SU-DHL-6 (cell line): ENCODE measurements around the gene SPATA22.

Experiments used
- H2AFZ ChIP-seq: fragments of 200-600 bp; sonication (generic); 2 replicates; pipeline ENCODE4 v1.6.1; 2014; ENCODE audit warnings: low read depth, mild to moderate bottlenecking, moderate library complexity, mixed read lengths, antibody characterized with exemption, low read length; ENCODE audit not compliant: severe bottlenecking
- H3F3A ChIP-seq: fragments of 200-600 bp; shearing (Covaris generic); 2 replicates; pipeline ENCODE4 v1.6.0; 2016; ENCODE audit warnings: antibody characterized with exemption, mild to moderate bottlenecking; ENCODE audit not compliant: insufficient read depth
- H3K27ac ChIP-seq: fragments of 200-600 bp; sonication (generic); 2 replicates; pipeline ENCODE4 v1.5.1; 2016; ENCODE audit warnings: low read depth, mild to moderate bottlenecking, low read length, moderate library complexity, mixed read lengths
- H3K27me3 ChIP-seq: fragments of 200-600 bp; sonication (generic), shearing (Covaris generic); 2 replicates; pipeline ENCODE4 v1.6.0; 2014; ENCODE audit warnings: mild to moderate bottlenecking, low read length
- H3K36me3 ChIP-seq: fragments of 200-600 bp; sonication (generic); 2 replicates; pipeline ENCODE4 v1.6.1; 2014; ENCODE audit warnings: mild to moderate bottlenecking, low read length, mixed read lengths
- H3K4me2 ChIP-seq: fragments of 300-600, 200-600 bp; shearing (Covaris generic), sonication (generic); 2 replicates; pipeline ENCODE4 v1.6.0; 2014; ENCODE audit warnings: low read length, low read depth, mild to moderate bottlenecking; ENCODE audit not compliant: poor library complexity, severe bottlenecking
- H3K4me3 ChIP-seq: fragments of 200-600 bp; sonication (generic); 2 replicates; pipeline ENCODE4 v1.5.1; 2014; ENCODE audit warnings: antibody characterized with exemption, low read length, mild to moderate bottlenecking, mixed read lengths; ENCODE audit not compliant: insufficient read depth, poor library complexity, severe bottlenecking
- H3K79me2 ChIP-seq: fragments of 200-600 bp; sonication (generic); 2 replicates; pipeline ENCODE4 v1.6.1; 2014; ENCODE audit warnings: mild to moderate bottlenecking, low read length, moderate library complexity; ENCODE audit not compliant: insufficient read depth
- H3K9ac ChIP-seq: fragments of 200-600 bp; sonication (generic); 2 replicates; pipeline ENCODE4 v1.7.0; 2014; ENCODE audit warnings: mild to moderate bottlenecking, low read length
- H3K9me2 ChIP-seq: fragments of 200-600 bp; sonication (generic); replicated peaks from 2 replicates; pipeline ENCODE4 v1.6.1; 2014; ENCODE audit warnings: low read length; ENCODE audit not compliant: insufficient read depth
- H3K9me3 ChIP-seq: fragments of 200-600 bp; sonication (generic); 2 replicates; pipeline ENCODE4 v1.6.1; 2014; ENCODE audit warnings: low read length, mixed read lengths; ENCODE audit not compliant: insufficient read depth
- H4K20me1 ChIP-seq: fragments of 200-600 bp; sonication (generic); 2 replicates; pipeline ENCODE4 v1.6.1; 2014; ENCODE audit warnings: low read depth, mild to moderate bottlenecking, antibody characterized with exemption, low read length, moderate library complexity, mixed read lengths
- CTCF ChIP-seq: fragments of 200-600 bp; sonication (generic); IDR thresholded peaks from one replicate; pipeline ENCODE4 v1.5.1; 2017; ENCODE audit warnings: antibody characterized with exemption, mild to moderate bottlenecking, low read length, moderate library complexity; ENCODE audit not compliant: insufficient read depth, poor library complexity, severe bottlenecking
- EZH2phosphoT487 ChIP-seq: fragments of 200-600 bp; sonication (generic), shearing (Covaris generic); conservative IDR thresholded peaks from 2 replicates; pipeline ENCODE4 v1.6.1; 2018; ENCODE audit warnings: mild to moderate bottlenecking, antibody characterized with exemption, low read length, moderate library complexity, mixed read lengths

SPATA22 gene

GRCh38 chr17:3475812-3476610 is 4.4 kb upstream of the SPATA22 start, which contains the start of gene ASPA:
TSS of gene ASPA (plus strand) at chr17:3475997. CDS start at chr17:3476160, 163 bp downstream.
- Histone ChIP-seq H3K4me2 (no peak within 1 kb of the TSS), H3K9me3 (no peaks in the 10 kb centered on the region), H3F3A (no peaks in the 10 kb centered on the region), H3K36me3 (no peaks in the 10 kb centered on the region), H4K20me1 (no peaks in the 10 kb centered on the region), H3K4me3 (no peak within 1 kb of the TSS), H2AFZ (no peak within 1 kb of the TSS), H3K27me3 (no peaks in the 10 kb centered on the region), H3K9me2 (no peaks in the 10 kb centered on the region), H3K27ac (no peak within 1 kb of the TSS), H3K9ac (no peak within 1 kb of the TSS), H3K79me2 (no peaks in the 10 kb centered on the region)
- TF ChIP-seq EZH2phosphoT487 (no peak), CTCF (no peak)

DNA sequence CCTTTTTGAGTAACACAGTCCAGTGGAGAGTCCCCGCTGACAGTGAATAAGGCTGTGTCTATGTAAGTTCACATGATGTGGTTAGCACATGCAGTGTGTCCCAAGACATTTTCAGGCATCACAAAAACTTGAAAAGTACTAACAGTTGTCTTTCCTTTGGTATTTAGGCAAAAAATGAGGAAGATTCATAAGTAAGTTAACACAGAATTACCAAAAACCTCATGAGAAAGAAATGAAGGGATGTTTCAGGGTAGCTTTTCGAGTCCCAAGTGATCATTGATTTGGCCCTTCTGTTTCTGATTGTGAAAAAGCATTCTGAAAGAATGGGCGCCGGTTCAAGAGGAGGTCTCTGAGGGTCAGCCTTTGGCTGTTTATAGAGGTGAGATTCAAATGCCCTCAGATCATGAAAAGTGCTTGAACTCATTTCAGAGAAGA is 3.6 kb upstream of the SPATA22 start:
- Histone ChIP-seq H3K27ac (no peak overlapping the region), H3K4me2 (no peak overlapping the region), H3K27me3 (no peaks in the 10 kb centered on the region), H3K9ac (no peak overlapping the region), H3K79me2 (no peaks in the 10 kb centered on the region), H3K36me3 (no peaks in the 10 kb centered on the region), H2AFZ (no peak overlapping the region), H3F3A (no peaks in the 10 kb centered on the region), H3K9me3 (no peaks in the 10 kb centered on the region), H3K9me2 (no peaks in the 10 kb centered on the region), H3K4me3 (no peak overlapping the region), H4K20me1 (no peaks in the 10 kb centered on the region)
- TF ChIP-seq EZH2phosphoT487 (no peak), CTCF (no peak)

DNA sequence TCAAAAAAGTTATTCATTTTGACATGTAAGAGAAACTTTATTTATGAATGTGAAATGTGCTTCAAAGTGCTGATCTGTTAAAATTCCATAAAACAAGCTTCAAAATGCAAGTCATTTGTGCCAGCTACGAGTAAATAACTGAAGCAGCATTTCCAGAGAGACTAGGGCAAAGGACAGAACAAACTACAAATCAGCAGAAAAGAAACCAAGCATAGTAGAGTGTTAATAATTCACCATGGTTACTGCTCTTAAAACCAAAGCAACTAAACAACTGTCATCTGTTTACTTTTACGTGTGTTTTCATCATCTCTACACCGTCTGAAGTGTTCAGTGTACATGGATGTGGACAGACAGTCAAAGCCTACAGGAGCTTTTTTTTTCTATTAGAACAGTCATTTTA is 2.6 kb upstream of the SPATA22 start:
- H3K9ac ChIP-seq: no peak overlapping the region
- H3F3A ChIP-seq: no peaks in the 10 kb centered on the region
- H3K27ac ChIP-seq: no peak overlapping the region
- H3K9me3 ChIP-seq: no peaks in the 10 kb centered on the region
- H2AFZ ChIP-seq: no peak overlapping the region
- TF ChIP-seq EZH2phosphoT487 (no peak), CTCF (no peak)
- H3K4me3 ChIP-seq: no peak overlapping the region
- no peaks in the 10 kb centered on the region for H3K36me3 ChIP-seq
- H3K4me2 ChIP-seq: no peak overlapping the region
- H4K20me1 ChIP-seq: no peaks in the 10 kb centered on the region
- no peaks in the 10 kb centered on the region for H3K27me3 ChIP-seq
- no peaks in the 10 kb centered on the region for H3K79me2 ChIP-seq
- no peaks in the 10 kb centered on the region for H3K9me2 ChIP-seq
